ENCODE results near the gene NDUFS3.

DNA sequence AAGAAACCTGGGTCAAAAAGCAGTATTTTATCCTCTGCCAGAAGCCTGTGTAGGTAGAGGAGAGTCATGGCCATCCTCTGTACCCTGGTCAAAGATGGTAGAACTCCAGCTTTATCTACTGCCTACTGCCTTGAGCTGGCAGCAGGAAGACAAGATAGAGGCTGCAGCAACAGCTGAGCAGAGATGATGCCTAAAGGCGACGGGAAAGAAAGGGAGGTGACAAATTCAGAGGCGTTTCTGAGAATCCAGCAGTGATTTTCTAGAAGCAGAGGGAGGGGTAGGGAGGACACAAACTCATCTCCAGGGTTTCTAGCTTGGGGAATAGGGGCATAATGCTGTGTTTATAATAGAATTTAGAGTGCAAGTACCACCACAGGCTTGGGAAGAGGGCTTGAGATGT, 30.8 kb downstream of the NDUFS3 start:
- TF ChIP-seq, protein P1, sequence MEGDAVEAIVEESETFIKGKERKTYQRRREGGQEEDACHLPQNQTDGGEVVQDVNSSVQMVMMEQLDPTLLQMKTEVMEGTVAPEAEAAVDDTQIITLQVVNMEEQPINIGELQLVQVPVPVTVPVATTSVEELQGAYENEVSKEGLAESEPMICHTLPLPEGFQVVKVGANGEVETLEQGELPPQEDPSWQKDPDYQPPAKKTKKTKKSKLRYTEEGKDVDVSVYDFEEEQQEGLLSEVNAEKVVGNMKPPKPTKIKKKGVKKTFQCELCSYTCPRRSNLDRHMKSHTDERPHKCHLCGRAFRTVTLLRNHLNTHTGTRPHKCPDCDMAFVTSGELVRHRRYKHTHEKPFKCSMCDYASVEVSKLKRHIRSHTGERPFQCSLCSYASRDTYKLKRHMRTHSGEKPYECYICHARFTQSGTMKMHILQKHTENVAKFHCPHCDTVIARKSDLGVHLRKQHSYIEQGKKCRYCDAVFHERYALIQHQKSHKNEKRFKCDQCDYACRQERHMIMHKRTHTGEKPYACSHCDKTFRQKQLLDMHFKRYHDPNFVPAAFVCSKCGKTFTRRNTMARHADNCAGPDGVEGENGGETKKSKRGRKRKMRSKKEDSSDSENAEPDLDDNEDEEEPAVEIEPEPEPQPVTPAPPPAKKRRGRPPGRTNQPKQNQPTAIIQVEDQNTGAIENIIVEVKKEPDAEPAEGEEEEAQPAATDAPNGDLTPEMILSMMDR (IDR thresholded peaks at IDR 0.05) = no peak
- TF ChIP-seq POLR2A (IDR thresholded peaks at IDR 0.05) (no peak), POLR2AphosphoS5 (IDR thresholded peaks at IDR 0.05) (no peak), EP300 (IDR thresholded peaks at IDR 0.05) (no peak)
